H1 (cell line): Measurements from ENCODE around the gene ATP11C. TPM values are rescaled to one million over a fixed set of nuclear protein-coding genes. Genes with fewer than 3 reads are reported as not detected.

Source experiments
- CTCF ChIA-PET: fragments of 300-600 bp; sonication (Branson Sonifier 250); formaldehyde crosslinking; loops from one replicate; lab custom pipeline; 2021; ENCODE audit not compliant: partially characterized antibody; lab: Charles Lee
- POLR2A ChIA-PET: fragments of 300-600 bp; sonication (Branson Sonifier 250); formaldehyde crosslinking; loops from one replicate; lab custom pipeline; 2021; ENCODE audit warnings: inconsistent platforms; ENCODE audit not compliant: partially characterized antibody; lab: Charles Lee
- DNase-seq, 2 experiments: peaks; one replicate each; pipeline versions ENCODE4 v3.0.0 to v3.0.0-alpha.2; 2010 to 2022; ENCODE audit warnings: low spot score in 2 of 2, low read depth in 1 of 2, mixed read lengths in 1 of 2
- FAIRE-seq: peaks from 2 replicates; lab custom pipeline; 2011; peaks lifted over from hg19 to GRCh38; lab: Jason Lieb, UNC
- H2AFZ ChIP-seq: 2 replicates; pipeline ENCODE4 v1.8.1; 2012; ENCODE audit warnings: low read length, inconsistent platforms
- H2AK5ac ChIP-seq: 2 replicates; pipeline ENCODE4 v1.6.1; 2013; ENCODE audit warnings: low read depth, low read length
- H2BK120ac ChIP-seq: replicated peaks from 2 replicates; pipeline ENCODE3; 2013; ENCODE audit warnings: low read depth, low read length, inconsistent platforms
- H2BK12ac ChIP-seq: 2 replicates; pipeline ENCODE4 v1.6.1; 2013; ENCODE audit warnings: low read depth, low read length
- H2BK15ac ChIP-seq: 2 replicates; pipeline ENCODE4 v1.6.1; 2013; ENCODE audit warnings: low read length
- H2BK20ac ChIP-seq: 2 replicates; pipeline ENCODE4 v1.6.1; 2013; ENCODE audit warnings: low read length
- H2BK5ac ChIP-seq: 2 replicates; pipeline ENCODE4 v1.6.1; 2013; ENCODE audit warnings: low read depth, low read length
- H3K14ac ChIP-seq: 2 replicates; pipeline ENCODE4 v1.6.1; 2013; ENCODE audit warnings: inconsistent platforms; ENCODE audit not compliant: insufficient read length
- H3K18ac ChIP-seq: 2 replicates; pipeline ENCODE4 v1.6.1; 2013; ENCODE audit warnings: low read length; ENCODE audit errors: extremely low read depth
- H3K23ac ChIP-seq: 2 replicates; pipeline ENCODE4 v1.6.1; 2013; ENCODE audit warnings: inconsistent platforms; ENCODE audit not compliant: insufficient read length
- H3K23me2 ChIP-seq: 2 replicates; pipeline ENCODE4 v1.6.1; 2013; ENCODE audit warnings: low read depth, low read length
- H3K27ac ChIP-seq: 2 replicates; pipeline ENCODE4 v1.6.1; 2011; ENCODE audit warnings: low read depth, low read length, inconsistent platforms
- H3K27me3 ChIP-seq, 4 experiments: replicated peaks in 1 of 4; 1 replicate in 1 of 4; 2 replicates in 3 of 4; pipeline versions ENCODE4 v1.6.1 to v1.8.1; 2011 to 2013; ENCODE audit warnings: low read length in 3 of 4, mild to moderate bottlenecking in 3 of 4, inconsistent platforms in 2 of 4, mixed read lengths in 2 of 4, moderate library complexity in 1 of 4; ENCODE audit not compliant: control insufficient read depth in 3 of 4, insufficient read depth in 3 of 4; ENCODE audit errors: extremely low read depth in 1 of 4
- H3K36me3 ChIP-seq, 4 experiments: 2 replicates each; pipeline versions ENCODE4 v1.6.1 to v1.8.1; 2011 to 2013; ENCODE audit warnings: mild to moderate bottlenecking in 4 of 4, low read length in 3 of 4, moderate library complexity in 2 of 4, control low read depth in 1 of 4, inconsistent platforms in 1 of 4; ENCODE audit not compliant: insufficient read depth in 4 of 4, control insufficient read depth in 2 of 4
- H3K4ac ChIP-seq: replicated peaks from 2 replicates; pipeline ENCODE3; 2013; ENCODE audit warnings: low read length, low read depth, mixed read lengths, inconsistent platforms; ENCODE audit not compliant: insufficient read length
- H3K4me1 ChIP-seq, 4 experiments: replicated peaks in 1 of 4; 1 replicate in 1 of 4; 2 replicates in 3 of 4; pipeline versions ENCODE4 v1.6.1 to v1.8.1; 2011 to 2013; ENCODE audit warnings: low read length in 3 of 4, inconsistent platforms in 2 of 4, mixed read lengths in 1 of 4; ENCODE audit not compliant: insufficient read depth in 4 of 4, control insufficient read depth in 3 of 4
- H3K4me2 ChIP-seq, 2 experiments: 2 replicates each; pipeline versions ENCODE4 v1.6.1 to v1.8.1; 2011 to 2013; ENCODE audit warnings: low read depth in 2 of 2, low read length in 2 of 2, control low read depth in 1 of 2, inconsistent platforms in 1 of 2, mild to moderate bottlenecking in 1 of 2; ENCODE audit not compliant: insufficient read depth in 1 of 2
- H3K4me3 ChIP-seq, 4 experiments: fragments of 200-600, 300-600 bp in 1 of 4; sonication (generic), shearing (Covaris generic), sonication (Bioruptor Twin) in 1 of 4; 2 replicates each; pipeline versions ENCODE4 v1.5.1 to v1.8.1; 2011 to 2016; ENCODE audit warnings: low read length in 4 of 4, low read depth in 3 of 4, control low read depth in 2 of 4, inconsistent platforms in 2 of 4, mild to moderate bottlenecking in 2 of 4, mixed read lengths in 1 of 4, moderate library complexity in 1 of 4; ENCODE audit not compliant: insufficient read depth in 2 of 4; ENCODE audit errors: extremely low read depth in 1 of 4
- H3K56ac ChIP-seq: replicated peaks from 2 replicates; pipeline ENCODE3; 2013; ENCODE audit warnings: low read depth, mild to moderate bottlenecking, mixed read lengths, low read length, inconsistent platforms; ENCODE audit not compliant: insufficient read length
- H3K79me1 ChIP-seq: 2 replicates; pipeline ENCODE4 v1.6.1; 2013; ENCODE audit warnings: low read depth, low read length, control low read depth
- H3K79me2 ChIP-seq, 2 experiments: 2 replicates each; pipeline versions ENCODE4 v1.6.1 to v1.8.1; 2012 to 2013; ENCODE audit warnings: low read length in 2 of 2, mild to moderate bottlenecking in 2 of 2, inconsistent platforms in 1 of 2; ENCODE audit not compliant: insufficient read depth in 2 of 2, control insufficient read depth in 1 of 2
- H3K9ac ChIP-seq, 4 experiments: replicated peaks in 1 of 4; 1 replicate in 1 of 4; 2 replicates in 3 of 4; pipeline versions ENCODE4 v1.6.1 to v1.8.1; 2011 to 2013; ENCODE audit warnings: low read depth in 3 of 4, low read length in 3 of 4, control low read depth in 2 of 4, mild to moderate bottlenecking in 2 of 4, moderate library complexity in 2 of 4, inconsistent platforms in 1 of 4; ENCODE audit errors: extremely low read depth in 1 of 4
- H3K9me3 ChIP-seq, 2 experiments: 2 replicates each; pipeline versions ENCODE4 v1.6.1 to v1.8.1; 2012 to 2013; ENCODE audit warnings: mild to moderate bottlenecking in 2 of 2, moderate library complexity in 2 of 2, control low read depth in 1 of 2, inconsistent platforms in 1 of 2, low read depth in 1 of 2, low read length in 1 of 2, mixed read lengths in 1 of 2; ENCODE audit not compliant: insufficient read depth in 2 of 2
- H4K20me1 ChIP-seq, 2 experiments: replicated peaks in 1 of 2; 2 replicates each; pipeline versions ENCODE3 to v1.8.1; 2011 to 2013; ENCODE audit warnings: inconsistent platforms in 2 of 2, low read length in 2 of 2, mild to moderate bottlenecking in 1 of 2; ENCODE audit not compliant: insufficient read depth in 2 of 2, control insufficient read depth in 1 of 2
- H4K5ac ChIP-seq: 2 replicates; pipeline ENCODE4 v1.6.1; 2013; ENCODE audit warnings: low read length, low read depth, mixed read lengths, inconsistent platforms; ENCODE audit not compliant: insufficient read length
- H4K8ac ChIP-seq: 2 replicates; pipeline ENCODE4 v1.8.0; 2013; ENCODE audit warnings: mild to moderate bottlenecking, moderate library complexity, low read length, inconsistent platforms; ENCODE audit not compliant: insufficient read depth; ENCODE audit errors: extremely low read depth
- H4K91ac ChIP-seq: replicated peaks from 2 replicates; pipeline ENCODE3; 2013; ENCODE audit warnings: low read length, mixed read lengths, inconsistent platforms; ENCODE audit not compliant: insufficient read length
- BRCA1 ChIP-seq: IDR thresholded peaks from 2 replicates; pipeline ENCODE4 v1.6.1; 2012; ENCODE audit warnings: low read depth, low read length, improper control_type of control experiment
- CHD1 ChIP-seq: IDR thresholded peaks from 2 replicates; pipeline ENCODE4 v1.6.1; 2012; ENCODE audit warnings: low read depth, low read length, improper control_type of control experiment
- EP300 ChIP-seq, 2 experiments: IDR thresholded peaks; 1 replicate in 1 of 2; 2 replicates in 1 of 2; pipeline ENCODE4 v1.6.1; 2011 to 2012; ENCODE audit warnings: low read depth in 2 of 2, low read length in 2 of 2, mild to moderate bottlenecking in 2 of 2, borderline replicate concordance in 1 of 2, inconsistent platforms in 1 of 2, moderate library complexity in 1 of 2
- FOSL1 ChIP-seq: IDR thresholded peaks from 2 replicates; pipeline ENCODE4 v1.6.1; 2011; ENCODE audit warnings: mild to moderate bottlenecking, low read depth, low read length, moderate library complexity; ENCODE audit not compliant: insufficient read depth
- KDM5A ChIP-seq: fragments of 200-600 bp; IDR thresholded peaks from 2 replicates; pipeline ENCODE4 v1.7.1; 2012; ENCODE audit warnings: mild to moderate bottlenecking, low read length, inconsistent platforms, mixed read lengths
- MAFK ChIP-seq: IDR thresholded peaks from 2 replicates; pipeline ENCODE4 v1.6.1; 2012; ENCODE audit warnings: low read depth, mild to moderate bottlenecking, improper control_type of control experiment, low read length
- POLR2A ChIP-seq, 2 experiments: IDR thresholded peaks; 1 replicate in 1 of 2; 2 replicates in 1 of 2; pipeline ENCODE4 v1.6.1; 2011; ENCODE audit warnings: low read depth in 2 of 2, low read length in 2 of 2, mild to moderate bottlenecking in 2 of 2; ENCODE audit errors: control extremely low read depth in 1 of 2
- SUZ12 ChIP-seq: fragments of 200-600 bp; sonication (generic); IDR thresholded peaks from 2 replicates; pipeline ENCODE4 v1.6.1; 2012; ENCODE audit warnings: mild to moderate bottlenecking, inconsistent platforms, low read length, moderate library complexity, mixed read lengths
- WGBS, 2 experiments: shearing (Covaris generic) in 1 of 2; methylation state at CpG; one replicate each; pipeline versions ENCODE4 v1.1.6 to v1.1.7; 2013 to 2015; ENCODE audit warnings: low lambda C conversion rate in 2 of 2, mixed read lengths in 2 of 2, inconsistent platforms in 1 of 2, low coverage in 1 of 2, missing lambda C conversion rate in 1 of 2; ENCODE audit not compliant: insufficient replicate concordance in 2 of 2, insufficient coverage in 1 of 2, insufficient read length in 1 of 2; ENCODE audit errors: extremely low coverage in 1 of 2, missing lambda C conversion rate in 1 of 2; 5-methylcytosine and 5-hydroxymethylcytosine counted together
- polyA plus RNA-seq, 7 experiments: library from polyadenylated mRNA; depleted of rRNA in 3 of 7; stranded (reverse) in 5 of 7; unstranded in 2 of 7; fragments of >200 nt in 5 of 7; fragments of 200-250 nt in 2 of 7; gene quantifications; 1 replicate in 5 of 7; 2 replicates in 1 of 7; 4 replicates in 1 of 7; pipeline versions ENCODE4 v1.2.1 to v1.2.3, GENCODE V29; 2011 to 2013; ENCODE audit warnings: missing spikeins in 2 of 7, mixed read lengths in 2 of 7
- total RNA-seq: library from RNA; stranded (reverse); fragmentation: NEBNext Ultra II Directional; extraction: Animal tissue kit (Norgen Biotek cat#: 25700); gene quantifications from 2 replicates; pipeline ENCODE4 v1.2.1, GENCODE V29; 2021
- TF ChIP-seq, protein P1 (sequence below): IDR thresholded peaks from 2 replicates; pipeline ENCODE4 v1.6.1; 2012; ENCODE audit warnings: low read length, inconsistent platforms

The ATP11C gene
- total and polyA plus RNA-seq, 2 of the 8 experiments (the other 6 are each of a cell fraction or from before 2014, with no cell fraction given): 14.7 to 52.1 TPM

DNA sequence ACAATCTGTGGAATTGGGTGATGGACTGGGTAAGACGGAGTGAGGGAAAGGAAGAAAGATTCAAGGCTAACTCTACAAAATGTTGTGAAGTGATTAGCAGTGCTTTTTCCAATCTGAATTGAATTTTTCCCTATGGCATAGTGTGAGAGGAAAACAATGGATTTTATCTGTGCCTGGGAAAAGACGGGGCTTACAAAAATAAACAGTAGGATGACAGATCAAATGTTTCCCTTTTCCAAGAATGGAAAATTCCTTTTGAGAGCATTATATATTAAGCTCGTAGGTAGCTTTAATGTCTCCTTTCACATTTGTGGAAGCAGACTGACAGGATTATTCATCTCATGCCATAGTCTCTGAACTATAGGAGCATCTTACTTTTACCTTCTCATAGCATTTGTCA lies 27.8 kb downstream of the ATP11C start:
- Histone ChIP-seq H3K23ac (no peak overlapping the region), H3K4me1 (peaks cover 0 to 2% (median 0%) of the 10 kb centered on the region in 4 experiments; a peak in 1 of 7 replicates), H3K9me3 (no peaks in the 10 kb centered on the region), H3K27me3 (no peaks in the 10 kb centered on the region), H3K27ac (no peak overlapping the region), H4K91ac (no peak overlapping the region), H3K18ac (no peak overlapping the region), H3K9ac (no peak overlapping the region), H2AK5ac (no peak overlapping the region), H3K4ac (no peak overlapping the region), H3K79me1 (no peaks in the 10 kb centered on the region; the same call in 1 of the 2 replicates), H2BK15ac (no peak overlapping the region), H3K56ac (no peak overlapping the region), H3K4me3 (no peak overlapping the region), H2BK12ac (no peak overlapping the region), H3K4me2 (no peak overlapping the region), H4K8ac (no peak overlapping the region), H3K36me3 (no peaks in the 10 kb centered on the region), H4K5ac (no peak overlapping the region), H4K20me1 (peaks cover 0 to 2% of the 10 kb centered on the region in 2 experiments), H3K79me2 (peaks cover 0 to 54% of the 10 kb centered on the region in 2 experiments; a peak in 2 of 4 replicates), H3K23me2 (no peaks in the 10 kb centered on the region), H2BK5ac (no peak overlapping the region), H2AFZ (no peak overlapping the region), H3K14ac (no peak overlapping the region), H2BK120ac (no peak overlapping the region), H2BK20ac (no peak overlapping the region)
- no peak for FAIRE-seq
- POLR2A ChIA-PET: no interaction called here
- WGBS, 2 experiments: 90% methylated on average over 3 of the region's 3 CpGs; no CpG with 5 or more reads in 1 of the 2 experiments
- TF ChIP-seq MAFK (no peak), EP300 (IDR thresholded peaks at IDR 0.05; ENCODE audit: borderline replicate concordance in 1 of 2, low read depth in 2 of 2, low read length in 2 of 2) (no peak), BRCA1 (no peak), KDM5A (no peak), CHD1 (no peak), POLR2A (IDR thresholded peaks at IDR 0.05; ENCODE audit: control extremely low read depth in 1 of 2, low read depth in 2 of 2, low read length in 2 of 2) (no peak), SUZ12 (no peak), FOSL1 (no peak)
- TF ChIP-seq, protein P1, sequence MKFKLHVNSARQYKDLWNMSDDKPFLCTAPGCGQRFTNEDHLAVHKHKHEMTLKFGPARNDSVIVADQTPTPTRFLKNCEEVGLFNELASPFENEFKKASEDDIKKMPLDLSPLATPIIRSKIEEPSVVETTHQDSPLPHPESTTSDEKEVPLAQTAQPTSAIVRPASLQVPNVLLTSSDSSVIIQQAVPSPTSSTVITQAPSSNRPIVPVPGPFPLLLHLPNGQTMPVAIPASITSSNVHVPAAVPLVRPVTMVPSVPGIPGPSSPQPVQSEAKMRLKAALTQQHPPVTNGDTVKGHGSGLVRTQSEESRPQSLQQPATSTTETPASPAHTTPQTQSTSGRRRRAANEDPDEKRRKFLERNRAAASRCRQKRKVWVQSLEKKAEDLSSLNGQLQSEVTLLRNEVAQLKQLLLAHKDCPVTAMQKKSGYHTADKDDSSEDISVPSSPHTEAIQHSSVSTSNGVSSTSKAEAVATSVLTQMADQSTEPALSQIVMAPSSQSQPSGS: no peak
- DNase-seq: no peak
- CTCF ChIA-PET: no interaction called here
